Kidney epithelial cell (primary cell): ENCODE results near the gene GNPAT. TPM values are rescaled to one million over a fixed set of nuclear protein-coding genes. Genes with fewer than 3 reads are reported as not detected.

Experiments
- DNase-seq: peaks from one replicate; pipeline ENCODE4 v3.0.0-alpha.2; 2010; ENCODE audit warnings: low read depth
- H3K27me3 ChIP-seq: 2 replicates; pipeline ENCODE4 v1.6.0; 2011; ENCODE audit warnings: low read length; ENCODE audit not compliant: control insufficient read depth, insufficient read depth
- H3K36me3 ChIP-seq: 2 replicates; pipeline ENCODE4 v1.5.1; 2011; ENCODE audit warnings: low read length; ENCODE audit not compliant: control insufficient read depth, insufficient read depth
- H3K4me3 ChIP-seq: 2 replicates; pipeline ENCODE4 v1.5.1; 2011; ENCODE audit warnings: low read depth, mild to moderate bottlenecking, control low read depth, low read length
- total RNA-seq: library from RNA; depleted of rRNA; stranded (reverse); fragments of >200 nt; gene quantifications from 2 replicates; pipeline ENCODE4 v1.2.3, GENCODE V29; 2015
- TF ChIP-seq, protein P1 (sequence below): IDR thresholded peaks from 2 replicates; pipeline ENCODE4 v1.5.1; 2011; ENCODE audit warnings: mild to moderate bottlenecking, moderate library complexity, low read length, control low read depth, inconsistent platforms; ENCODE audit not compliant: insufficient read depth, poor library complexity, severe bottlenecking

GNPAT gene
- total RNA-seq, 1 donor from 2014 or later: 51.9 TPM

DNA sequence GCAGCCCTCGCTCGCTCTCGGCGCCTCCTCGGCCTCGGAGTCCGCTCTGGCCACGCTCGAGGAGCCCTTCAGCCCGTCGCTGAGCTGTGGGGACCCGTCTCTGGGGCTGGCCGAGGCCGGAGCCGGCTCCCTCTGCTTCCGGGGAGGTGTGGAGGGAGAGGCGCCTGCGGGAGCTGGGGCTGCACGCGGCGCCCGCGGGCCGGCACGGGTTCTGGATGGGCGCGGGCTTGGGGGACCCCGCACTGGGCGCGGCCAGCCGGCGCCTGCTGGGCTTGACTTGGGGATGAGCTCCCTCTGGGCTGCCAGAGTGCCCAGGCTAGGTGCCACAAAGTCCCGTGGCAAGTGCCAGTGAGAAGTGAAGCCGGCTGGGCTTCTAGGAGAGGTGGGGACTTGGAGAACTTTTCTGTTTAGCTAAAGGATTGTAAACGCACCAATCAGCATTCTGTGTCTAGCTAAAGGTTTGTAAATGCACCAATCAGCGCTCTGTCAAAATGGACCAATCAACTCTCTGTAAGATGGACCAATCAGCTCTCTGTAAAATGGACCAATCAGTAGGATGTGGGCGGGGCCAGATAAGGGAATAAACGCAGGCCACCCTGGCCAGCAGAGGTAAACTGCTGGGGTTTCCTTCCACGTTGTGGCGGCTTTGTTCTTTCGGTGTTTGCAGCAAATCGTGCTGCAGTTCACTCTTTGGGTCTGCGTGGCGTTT lies 76.4 kb downstream of the GNPAT start:
- H3K4me3 ChIP-seq: no peak overlapping the region
- no peaks in the 10 kb centered on the region for H3K36me3 ChIP-seq
- no peaks in the 10 kb centered on the region for H3K27me3 ChIP-seq
- TF ChIP-seq, protein P1, sequence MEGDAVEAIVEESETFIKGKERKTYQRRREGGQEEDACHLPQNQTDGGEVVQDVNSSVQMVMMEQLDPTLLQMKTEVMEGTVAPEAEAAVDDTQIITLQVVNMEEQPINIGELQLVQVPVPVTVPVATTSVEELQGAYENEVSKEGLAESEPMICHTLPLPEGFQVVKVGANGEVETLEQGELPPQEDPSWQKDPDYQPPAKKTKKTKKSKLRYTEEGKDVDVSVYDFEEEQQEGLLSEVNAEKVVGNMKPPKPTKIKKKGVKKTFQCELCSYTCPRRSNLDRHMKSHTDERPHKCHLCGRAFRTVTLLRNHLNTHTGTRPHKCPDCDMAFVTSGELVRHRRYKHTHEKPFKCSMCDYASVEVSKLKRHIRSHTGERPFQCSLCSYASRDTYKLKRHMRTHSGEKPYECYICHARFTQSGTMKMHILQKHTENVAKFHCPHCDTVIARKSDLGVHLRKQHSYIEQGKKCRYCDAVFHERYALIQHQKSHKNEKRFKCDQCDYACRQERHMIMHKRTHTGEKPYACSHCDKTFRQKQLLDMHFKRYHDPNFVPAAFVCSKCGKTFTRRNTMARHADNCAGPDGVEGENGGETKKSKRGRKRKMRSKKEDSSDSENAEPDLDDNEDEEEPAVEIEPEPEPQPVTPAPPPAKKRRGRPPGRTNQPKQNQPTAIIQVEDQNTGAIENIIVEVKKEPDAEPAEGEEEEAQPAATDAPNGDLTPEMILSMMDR: no peak
- DNase-seq: no peak

DNA sequence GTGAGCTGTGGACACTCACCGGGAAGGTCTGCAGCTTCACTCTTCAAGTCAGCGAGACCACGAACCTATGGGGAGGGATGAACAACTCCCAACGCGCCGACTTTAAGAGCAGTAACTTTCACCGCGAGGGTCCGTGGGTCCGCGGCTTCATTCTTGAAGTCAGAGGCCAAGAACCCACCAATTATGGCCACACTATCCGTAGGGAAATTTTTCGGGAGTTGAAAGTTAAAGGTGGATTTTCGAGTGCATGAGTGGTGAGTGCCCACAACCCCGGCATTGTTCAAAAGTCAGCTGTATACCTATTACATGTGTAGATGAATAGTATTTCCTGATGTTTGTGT lies 77.0 kb downstream of the GNPAT start:
- DNase-seq: no peak

DNA sequence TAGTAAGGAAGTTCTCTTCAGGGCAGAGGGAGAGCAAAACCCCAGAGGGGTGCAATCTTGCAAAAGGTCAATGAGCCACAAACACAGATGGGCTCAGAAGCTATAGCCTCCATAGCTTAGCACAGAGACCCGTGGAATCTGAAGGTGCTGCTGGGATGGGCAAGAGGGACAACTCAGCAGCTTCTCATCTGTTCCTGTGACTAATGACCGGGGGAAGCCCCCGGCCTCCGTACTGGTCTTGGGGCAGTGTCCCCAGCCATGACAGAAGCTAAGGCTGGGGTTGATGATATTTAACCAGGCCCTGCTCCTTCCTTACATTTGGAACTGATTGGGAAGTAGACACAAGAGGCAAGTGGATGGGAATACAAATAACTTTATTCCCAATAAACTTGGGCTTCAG lies 77.6 kb downstream of the GNPAT start:
- TF ChIP-seq, protein P1: no peak
- Histone ChIP-seq H3K27me3 (no peaks in the 10 kb centered on the region), H3K36me3 (no peaks in the 10 kb centered on the region), H3K4me3 (no peak overlapping the region)
- DNase-seq: no peak

More for the DNA sequence above, 77.0 kb downstream of the GNPAT start:
- no peaks in the 10 kb centered on the region for H3K36me3 ChIP-seq
- H3K4me3 ChIP-seq: no peak overlapping the region
- H3K27me3 ChIP-seq: no peaks in the 10 kb centered on the region
- TF ChIP-seq, protein P1: no peak

DNA sequence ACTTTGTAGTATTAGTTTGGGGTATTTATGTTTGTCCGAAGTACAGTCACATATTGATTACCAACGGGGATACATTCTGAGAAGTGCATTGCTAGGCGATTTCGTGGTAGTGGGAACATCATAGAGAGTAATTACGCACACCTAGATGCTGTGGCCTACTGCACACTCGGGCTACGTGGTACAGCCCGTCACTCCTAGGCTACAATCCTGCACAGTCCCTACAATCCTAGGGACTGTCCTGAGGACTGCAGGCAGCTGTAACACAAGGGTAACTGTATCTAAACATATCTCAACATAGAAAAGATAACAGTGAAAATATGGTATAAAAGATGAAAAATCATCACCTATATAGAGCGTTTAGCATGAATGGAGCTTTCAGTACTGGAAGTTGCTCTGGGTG lies 78.1 kb downstream of the GNPAT start:
- no peaks in the 10 kb centered on the region for H3K36me3 ChIP-seq
- no peak for DNase-seq
- TF ChIP-seq, protein P1: no peak
- no peaks in the 10 kb centered on the region for H3K27me3 ChIP-seq
- no peak overlapping the region for H3K4me3 ChIP-seq

DNA sequence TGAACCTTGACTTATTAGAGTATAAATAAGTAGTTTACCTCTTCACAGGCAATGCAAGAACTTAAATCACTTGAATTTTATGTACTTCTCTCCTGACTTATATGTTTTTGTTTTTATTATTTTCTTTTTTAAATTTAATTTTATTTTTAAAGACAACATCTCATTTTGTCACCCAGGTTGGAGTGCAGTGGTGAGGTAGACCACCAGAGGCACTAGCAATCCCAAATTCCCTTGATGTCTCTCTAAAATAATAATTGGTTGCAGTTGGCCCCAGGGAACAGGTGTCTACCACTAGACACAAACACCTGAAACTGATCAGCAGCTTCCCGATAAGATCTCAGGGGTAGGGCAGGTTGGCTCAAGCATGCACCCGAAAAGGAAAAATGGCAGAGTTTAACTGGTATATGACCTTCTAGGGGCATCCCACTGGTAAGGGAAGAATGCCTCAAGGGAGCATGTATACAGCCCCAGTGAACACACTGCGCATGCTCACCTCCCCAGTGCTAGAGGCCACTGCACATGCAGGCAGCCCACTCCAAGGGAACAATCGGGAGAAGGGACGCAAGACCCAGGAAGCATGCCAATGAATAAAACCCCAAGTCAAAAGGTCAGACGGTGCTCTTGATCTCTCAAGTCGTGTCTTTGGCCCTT lies 82.0 kb downstream of the GNPAT start:
- Histone ChIP-seq H3K4me3 (no peak overlapping the region), H3K36me3 (no peaks in the 10 kb centered on the region), H3K27me3 (no peaks in the 10 kb centered on the region)
- no peak for DNase-seq
- TF ChIP-seq, protein P1: no peak
